ENCODE results near the gene PRDM12.
A peak's percentile ranks its signal among the peaks of the same experiment; 100 is the strongest.

The PRDM12 gene

GRCh38 chr9:130732136-130732535, 67.7 kb downstream of the PRDM12 start:
- DNase-seq: peak; percentile 9

Data from CD4-positive, alpha-beta T cell treated with Interleukin-17A for 4 hours (primary cell).